ENCODE data around the gene HEXB.
"Not testable (repeated sequence)": the region's sequence is repeated elsewhere in the genome, so short reads cannot be mapped to it uniquely, and the experiment has no call there.

HEXB gene

DNA sequence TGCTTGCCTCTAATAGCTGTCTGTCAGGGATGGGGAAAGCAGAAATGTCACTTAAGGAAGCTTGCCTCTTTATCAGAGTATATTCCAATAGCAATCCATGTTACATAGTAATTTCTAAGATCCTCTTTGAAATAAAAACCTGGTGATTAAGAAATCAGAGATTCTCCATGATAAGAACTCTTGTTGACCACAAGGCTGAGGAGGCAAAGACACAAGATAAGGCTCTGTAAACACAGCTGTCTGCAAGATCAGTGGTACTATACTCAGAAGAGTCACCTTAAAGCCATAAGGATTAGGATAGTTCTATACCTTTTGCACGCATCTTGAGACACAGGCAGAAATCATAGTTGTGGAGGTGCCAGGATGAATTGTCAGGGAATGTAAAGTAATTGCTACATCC is 40.3 kb downstream of the HEXB start:
- Histone ChIP-seq H3K4me3 (ENCODE audit: low read depth, low read length) (no peak overlapping the region), H3K27ac (ENCODE audit: extremely low read depth, low read depth, low read length) (no peak overlapping the region), H3K9me3 (ENCODE audit: control insufficient read depth, insufficient read depth, low read depth, low read length) (no peaks in the 10 kb centered on the region), H3K36me3 (ENCODE audit: control insufficient read depth in 2 of 2, insufficient read depth in 1 of 2, low read length in 2 of 2) (peaks cover 63 to 81% of the 10 kb centered on the region in 2 experiments), H3K4me1 (ENCODE audit: control insufficient read depth, insufficient read depth, low read length) (no peaks in the 10 kb centered on the region)
- ChIA-PET CTCF (no interaction called here), POLR2A (no interaction called here)
- TF ChIP-seq ZNF211 (tag by site-specific recombination; IDR thresholded peaks at IDR 0.05; ENCODE audit: low read depth) (no peak), ZNF2 (tag by site-specific recombination; IDR thresholded peaks at IDR 0.05) (no peak)

- ChIA-PET POLR2A (no interaction called here), CTCF (interaction anchor here (1.5 kb wide), 1 partner anchor 834 kb away, joined by 3 read pairs; no protein-coding TSS in a partner anchor)
- Histone ChIP-seq H3K4me1 (ENCODE audit: control insufficient read depth, insufficient read depth, low read length) (no peaks in the 10 kb centered on the region), H3K36me3 (ENCODE audit: control insufficient read depth in 2 of 2, insufficient read depth in 1 of 2, low read length in 2 of 2) (peaks cover 55 to 73% of the 10 kb centered on the region in 2 experiments), H3K4me3 (ENCODE audit: low read depth, low read length) (no peak overlapping the region), H3K27ac (ENCODE audit: extremely low read depth, low read depth, low read length) (no peak overlapping the region), H3K9me3 (ENCODE audit: control insufficient read depth, insufficient read depth, low read depth, low read length) (no peaks in the 10 kb centered on the region)
- TF ChIP-seq, protein P1, sequence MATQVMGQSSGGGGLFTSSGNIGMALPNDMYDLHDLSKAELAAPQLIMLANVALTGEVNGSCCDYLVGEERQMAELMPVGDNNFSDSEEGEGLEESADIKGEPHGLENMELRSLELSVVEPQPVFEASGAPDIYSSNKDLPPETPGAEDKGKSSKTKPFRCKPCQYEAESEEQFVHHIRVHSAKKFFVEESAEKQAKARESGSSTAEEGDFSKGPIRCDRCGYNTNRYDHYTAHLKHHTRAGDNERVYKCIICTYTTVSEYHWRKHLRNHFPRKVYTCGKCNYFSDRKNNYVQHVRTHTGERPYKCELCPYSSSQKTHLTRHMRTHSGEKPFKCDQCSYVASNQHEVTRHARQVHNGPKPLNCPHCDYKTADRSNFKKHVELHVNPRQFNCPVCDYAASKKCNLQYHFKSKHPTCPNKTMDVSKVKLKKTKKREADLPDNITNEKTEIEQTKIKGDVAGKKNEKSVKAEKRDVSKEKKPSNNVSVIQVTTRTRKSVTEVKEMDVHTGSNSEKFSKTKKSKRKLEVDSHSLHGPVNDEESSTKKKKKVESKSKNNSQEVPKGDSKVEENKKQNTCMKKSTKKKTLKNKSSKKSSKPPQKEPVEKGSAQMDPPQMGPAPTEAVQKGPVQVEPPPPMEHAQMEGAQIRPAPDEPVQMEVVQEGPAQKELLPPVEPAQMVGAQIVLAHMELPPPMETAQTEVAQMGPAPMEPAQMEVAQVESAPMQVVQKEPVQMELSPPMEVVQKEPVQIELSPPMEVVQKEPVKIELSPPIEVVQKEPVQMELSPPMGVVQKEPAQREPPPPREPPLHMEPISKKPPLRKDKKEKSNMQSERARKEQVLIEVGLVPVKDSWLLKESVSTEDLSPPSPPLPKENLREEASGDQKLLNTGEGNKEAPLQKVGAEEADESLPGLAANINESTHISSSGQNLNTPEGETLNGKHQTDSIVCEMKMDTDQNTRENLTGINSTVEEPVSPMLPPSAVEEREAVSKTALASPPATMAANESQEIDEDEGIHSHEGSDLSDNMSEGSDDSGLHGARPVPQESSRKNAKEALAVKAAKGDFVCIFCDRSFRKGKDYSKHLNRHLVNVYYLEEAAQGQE (tag by site-specific recombination; IDR thresholded peaks at IDR 0.05): no peak
- TF ChIP-seq ZNF560 (tag by site-specific recombination; IDR thresholded peaks at IDR 0.05; ENCODE audit: borderline replicate concordance) (no peak), ZFP3 (tag by site-specific recombination; IDR thresholded peaks at IDR 0.05; ENCODE audit: low read depth) (no peak), ZNF274 (IDR thresholded peaks at IDR 0.05; ENCODE audit: low read length) (no peak), ZNF274 (tag by site-specific recombination; IDR thresholded peaks at IDR 0.05; ENCODE audit: borderline replicate concordance) (no peak), ZNF169 (tag by site-specific recombination; IDR thresholded peaks at IDR 0.05) (no peak), ZXDB (tag by site-specific recombination; IDR thresholded peaks at IDR 0.05) (no peak)
- TF ChIP-seq, protein P2, sequence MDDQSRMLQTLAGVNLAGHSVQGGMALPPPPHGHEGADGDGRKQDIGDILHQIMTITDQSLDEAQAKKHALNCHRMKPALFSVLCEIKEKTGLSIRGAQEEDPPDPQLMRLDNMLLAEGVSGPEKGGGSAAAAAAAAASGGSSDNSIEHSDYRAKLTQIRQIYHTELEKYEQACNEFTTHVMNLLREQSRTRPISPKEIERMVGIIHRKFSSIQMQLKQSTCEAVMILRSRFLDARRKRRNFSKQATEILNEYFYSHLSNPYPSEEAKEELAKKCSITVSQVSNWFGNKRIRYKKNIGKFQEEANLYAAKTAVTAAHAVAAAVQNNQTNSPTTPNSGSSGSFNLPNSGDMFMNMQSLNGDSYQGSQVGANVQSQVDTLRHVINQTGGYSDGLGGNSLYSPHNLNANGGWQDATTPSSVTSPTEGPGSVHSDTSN (CRISPR knock-in tag; IDR thresholded peaks at IDR 0.05): no peak
- TF ChIP-seq, protein P3, sequence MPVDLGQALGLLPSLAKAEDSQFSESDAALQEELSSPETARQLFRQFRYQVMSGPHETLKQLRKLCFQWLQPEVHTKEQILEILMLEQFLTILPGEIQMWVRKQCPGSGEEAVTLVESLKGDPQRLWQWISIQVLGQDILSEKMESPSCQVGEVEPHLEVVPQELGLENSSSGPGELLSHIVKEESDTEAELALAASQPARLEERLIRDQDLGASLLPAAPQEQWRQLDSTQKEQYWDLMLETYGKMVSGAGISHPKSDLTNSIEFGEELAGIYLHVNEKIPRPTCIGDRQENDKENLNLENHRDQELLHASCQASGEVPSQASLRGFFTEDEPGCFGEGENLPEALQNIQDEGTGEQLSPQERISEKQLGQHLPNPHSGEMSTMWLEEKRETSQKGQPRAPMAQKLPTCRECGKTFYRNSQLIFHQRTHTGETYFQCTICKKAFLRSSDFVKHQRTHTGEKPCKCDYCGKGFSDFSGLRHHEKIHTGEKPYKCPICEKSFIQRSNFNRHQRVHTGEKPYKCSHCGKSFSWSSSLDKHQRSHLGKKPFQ (tag by site-specific recombination; IDR thresholded peaks at IDR 0.05): no peak
Measured at GRCh38 chr5:74736759-74737158, 51.7 kb downstream of the HEXB start.

- no peak overlapping the region for H3K27ac ChIP-seq (ENCODE audit: extremely low read depth, low read depth, low read length)
- ChIA-PET CTCF (interaction anchor here (1.4 kb wide), 1 partner anchor 38 kb away, joined by 3 read pairs; no protein-coding TSS in a partner anchor), POLR2A (no interaction called here)
- peaks cover 55 to 73% of the 10 kb centered on the region in 2 experiments for H3K36me3 ChIP-seq (ENCODE audit: control insufficient read depth in 2 of 2, insufficient read depth in 1 of 2, low read length in 2 of 2)
- TF ChIP-seq ZNF266 (tag by site-specific recombination; IDR thresholded peaks at IDR 0.05; ENCODE audit: low read depth) (no peak), ZNF580 (tag by site-specific recombination; IDR thresholded peaks at IDR 0.05) (no peak), KLF16 (tag by site-specific recombination; IDR thresholded peaks at IDR 0.05) (no peak), SALL2 (tag by site-specific recombination; IDR thresholded peaks at IDR 0.05; ENCODE audit: borderline replicate concordance) (no peak), ZFP69B (tag by site-specific recombination; IDR thresholded peaks at IDR 0.05) (no peak), ZNF707 (tag by site-specific recombination; IDR thresholded peaks at IDR 0.05) (no peak), ZNF423 (tag by site-specific recombination; IDR thresholded peaks at IDR 0.05) (no peak)
- TF ChIP-seq, protein P2 (CRISPR knock-in tag; IDR thresholded peaks at IDR 0.05): no peak
- no peak overlapping the region for H3K4me3 ChIP-seq (ENCODE audit: low read depth, low read length)
- H3K4me1 ChIP-seq (ENCODE audit: control insufficient read depth, insufficient read depth, low read length): no peaks in the 10 kb centered on the region
- H3K9me3 ChIP-seq (ENCODE audit: control insufficient read depth, insufficient read depth, low read depth, low read length): no peaks in the 10 kb centered on the region
Measured at GRCh38 chr5:74738406-74738805, 53.4 kb downstream of the HEXB start.

DNA sequence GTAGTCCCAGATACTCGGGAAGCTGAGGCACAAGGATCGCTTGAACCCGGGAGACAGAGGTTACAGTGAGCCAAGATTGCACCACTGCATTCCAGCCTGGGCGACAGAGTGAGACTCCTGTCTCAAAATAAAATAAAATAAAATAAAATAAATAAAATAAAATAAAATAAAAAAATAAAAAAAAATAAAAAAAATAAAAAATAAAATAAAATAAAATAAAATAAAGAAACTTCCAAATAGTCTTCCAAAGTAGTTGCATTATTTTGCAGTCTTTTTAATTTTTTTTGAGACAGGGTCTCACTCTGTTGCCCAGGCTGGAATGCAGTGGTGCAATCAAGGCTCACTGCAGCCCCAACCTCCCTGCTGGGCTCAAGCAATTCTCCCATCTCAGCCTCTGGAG is 63.7 kb downstream of the HEXB start:
- CTCF ChIA-PET: interaction anchor here (0.7 kb wide), 1 partner anchor 27 kb away, joined by 3 read pairs; no protein-coding TSS in a partner anchor
- peaks cover 61 to 77% of the 10 kb centered on the region in 2 experiments for H3K36me3 ChIP-seq (ENCODE audit: control insufficient read depth in 2 of 2, insufficient read depth in 1 of 2, low read length in 2 of 2)

More for the DNA sequence above, 63.7 kb downstream of the HEXB start:
- H3K4me1 ChIP-seq (ENCODE audit: control insufficient read depth, insufficient read depth, low read length); H3K27ac ChIP-seq (ENCODE audit: extremely low read depth, low read depth, low read length); H3K4me3 ChIP-seq (ENCODE audit: low read depth, low read length); POLR2A ChIA-PET; H3K9me3 ChIP-seq (ENCODE audit: control insufficient read depth, insufficient read depth, low read depth, low read length): not testable (repeated sequence)
